RCC 7860 (cell line): ENCODE results near the gene C12orf56.
"Not testable (repeated sequence)": the region's sequence is repeated elsewhere in the genome, so short reads cannot be mapped to it uniquely, and the experiment has no call there.

Experiments
- DNase-seq: peaks from one replicate; pipeline ENCODE4 v3.0.0-alpha.2; 2015; ENCODE audit warnings: low spot score
- FAIRE-seq: peaks from 2 replicates; lab custom pipeline; 2012; peaks lifted over from hg19 to GRCh38; lab: Jason Lieb, UNC

Gene C12orf56

GRCh38 chr12:64252681-64253080 lies 137.9 kb downstream of the C12orf56 start:
- FAIRE-seq (no peak), DNase-seq (no peak)

GRCh38 chr12:64243809-64244208 lies 146.7 kb downstream of the C12orf56 start:
- FAIRE-seq (no peak), DNase-seq (no peak)

DNA sequence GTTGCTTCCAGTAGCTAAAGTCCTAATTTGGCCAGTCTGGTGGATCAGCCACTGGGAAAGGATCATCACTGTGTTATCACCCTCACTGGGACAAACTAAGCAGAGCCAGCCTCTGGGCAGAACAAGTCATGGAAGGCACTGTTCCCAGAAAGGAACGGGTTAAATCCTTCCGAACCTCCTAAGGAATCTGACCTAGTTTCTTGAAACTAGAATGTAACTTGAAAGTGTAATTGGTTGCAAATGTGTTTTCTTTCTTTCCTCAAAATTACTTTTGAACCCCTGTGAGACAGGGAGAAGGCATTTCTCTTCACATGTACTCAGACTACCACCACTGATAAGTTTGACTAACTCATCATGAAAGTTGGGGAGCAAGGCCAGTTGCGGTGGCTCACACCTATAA lies 149.8 kb downstream of the C12orf56 start:
- DNase-seq (no peak), FAIRE-seq (no peak)

GRCh38 chr12:64237382-64237781 lies 153.2 kb downstream of the C12orf56 start:
- FAIRE-seq (no peak), DNase-seq (no peak)

DNA sequence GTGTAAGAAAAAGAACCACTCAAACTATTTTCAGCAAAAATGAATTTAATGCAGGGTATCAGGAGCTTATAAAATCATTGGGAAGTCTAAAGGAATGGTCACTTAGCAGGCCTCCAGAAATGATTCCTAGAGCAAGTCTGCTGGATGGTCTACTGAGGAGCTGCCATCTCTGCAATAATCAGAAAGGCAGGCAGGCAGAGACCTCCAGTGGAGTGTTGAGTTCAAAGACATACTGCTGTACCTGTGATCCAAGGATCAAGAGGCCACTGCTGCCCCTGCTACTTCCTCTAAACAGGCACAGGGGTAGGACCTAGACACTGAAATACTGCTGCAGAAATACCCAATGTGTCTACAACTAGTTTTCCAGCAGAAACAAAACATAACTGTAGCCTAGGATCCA lies 154.0 kb downstream of the C12orf56 start:
- FAIRE-seq (no peak), DNase-seq (no peak)

- no peak for FAIRE-seq
- DNase-seq: no peak
Measured at GRCh38 chr12:64232196-64232595, 158.4 kb downstream of the C12orf56 start.

DNA sequence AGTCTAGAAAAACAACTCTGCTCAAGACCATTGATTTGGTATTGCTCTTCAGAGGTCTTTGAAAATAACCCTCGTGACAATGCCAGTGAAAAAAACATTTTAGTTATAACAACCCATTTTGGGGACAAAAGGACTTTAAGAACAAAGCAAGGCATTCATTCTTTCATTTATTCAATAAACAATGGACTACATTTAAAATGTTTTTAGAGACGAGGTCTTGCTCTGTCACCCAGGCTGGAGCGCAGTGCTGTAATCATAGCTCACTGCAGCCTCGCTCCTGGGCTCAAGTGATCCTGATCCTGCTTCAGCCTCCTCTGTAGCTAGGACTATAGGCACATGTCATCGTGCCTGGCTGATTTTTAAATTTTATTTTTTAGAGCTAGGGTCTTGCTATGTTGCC lies 160.8 kb downstream of the C12orf56 start:
- FAIRE-seq (no peak), DNase-seq (no peak)

DNA sequence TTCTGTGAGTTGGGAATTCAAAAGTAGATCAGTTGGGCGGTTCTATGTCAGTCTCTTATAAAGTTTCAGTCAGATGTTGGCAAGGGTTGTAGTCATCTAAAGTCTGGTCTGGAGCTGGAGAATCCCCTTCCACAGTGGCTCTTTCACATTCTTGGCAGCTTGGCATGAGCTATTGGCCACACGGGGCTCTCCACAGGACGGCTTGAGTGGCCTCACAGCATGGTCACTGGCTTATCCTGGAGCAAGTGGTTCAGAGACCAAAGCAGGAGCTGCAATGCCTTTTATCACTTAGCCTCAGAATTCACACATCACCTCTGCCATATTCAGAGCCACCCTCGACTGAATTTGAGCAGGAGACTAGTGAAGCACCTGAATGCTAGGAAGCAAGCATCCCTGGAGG lies 161.3 kb downstream of the C12orf56 start:
- DNase-seq (no peak), FAIRE-seq (no peak)

DNA sequence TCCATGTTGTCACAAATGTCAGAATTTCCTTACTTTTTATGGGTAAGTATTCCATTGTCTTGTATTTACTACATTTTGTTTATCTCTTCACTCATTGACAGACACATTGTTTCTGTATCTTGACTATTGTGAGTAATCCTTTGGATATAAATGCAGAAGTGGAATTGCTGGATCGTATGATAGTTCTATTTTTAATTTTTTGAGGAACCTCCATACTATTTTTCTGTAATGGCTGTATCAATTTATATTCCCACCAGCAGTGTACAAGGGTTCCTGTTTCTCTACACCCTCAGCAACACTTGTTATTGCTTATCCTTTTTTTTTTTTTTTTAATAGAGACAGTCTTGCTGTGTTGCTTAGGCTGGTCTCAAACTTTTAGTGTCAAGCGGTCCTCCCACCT lies 164.9 kb downstream of the C12orf56 start:
- FAIRE-seq: no peak
- DNase-seq: no peak

GRCh38 chr12:64222009-64222765 lies 168.4 kb downstream of the C12orf56 start, which contains the start of gene KICS2:
TSS of gene KICS2 (minus strand) at chr12:64222296. CDS start at chr12:64222237, 59 bp downstream.
- FAIRE-seq (no peak), DNase-seq (peak; percentile 76)

GRCh38 chr12:64221651-64222008 lies 168.9 kb downstream of the C12orf56 start:
- FAIRE-seq: peak; percentile 29
- DNase-seq: peak; percentile 70

- DNase-seq (no peak), FAIRE-seq (no peak)
Measured at GRCh38 chr12:64220046-64220445, 170.5 kb downstream of the C12orf56 start.

GRCh38 chr12:64219145-64219544 lies 171.4 kb downstream of the C12orf56 start:
- FAIRE-seq: no peak

GRCh38 chr12:64218597-64218996 lies 172.0 kb downstream of the C12orf56 start:
- FAIRE-seq (no peak), DNase-seq (no peak)

More at GRCh38 chr12:64219145-64219544, 171.4 kb downstream of the C12orf56 start:
- DNase-seq: no peak

GRCh38 chr12:64217643-64218042 lies 172.9 kb downstream of the C12orf56 start:
- not testable (repeated sequence) for FAIRE-seq, DNase-seq

DNA sequence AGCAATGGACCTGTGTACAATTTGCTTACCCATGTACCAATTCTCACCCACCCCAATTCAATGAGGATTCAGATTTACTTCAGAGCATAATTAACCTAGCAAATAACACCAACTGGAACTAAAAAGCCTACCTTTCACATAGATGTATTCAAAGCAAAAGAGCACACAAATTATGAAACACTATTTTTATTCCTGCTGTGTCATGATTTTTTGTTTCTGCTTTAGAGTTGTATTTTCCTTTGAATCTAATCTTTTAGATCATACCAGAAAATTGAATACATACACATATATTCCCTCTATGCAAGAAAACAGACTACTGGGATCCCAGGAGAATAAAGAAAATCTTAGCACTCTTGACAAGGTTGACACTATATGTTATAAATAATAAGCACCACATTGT lies 174.3 kb downstream of the C12orf56 start:
- FAIRE-seq (no peak), DNase-seq (no peak)
